UCSD-AML1 (cell line): Measurements from ENCODE around the gene NEURL1.

Experiments
- DNase-seq: peaks from one replicate; lab custom pipeline; 2025; ENCODE audit not compliant: unreplicated experiment; lab: John Stamatoyannopoulos, UW

Gene NEURL1

DNA sequence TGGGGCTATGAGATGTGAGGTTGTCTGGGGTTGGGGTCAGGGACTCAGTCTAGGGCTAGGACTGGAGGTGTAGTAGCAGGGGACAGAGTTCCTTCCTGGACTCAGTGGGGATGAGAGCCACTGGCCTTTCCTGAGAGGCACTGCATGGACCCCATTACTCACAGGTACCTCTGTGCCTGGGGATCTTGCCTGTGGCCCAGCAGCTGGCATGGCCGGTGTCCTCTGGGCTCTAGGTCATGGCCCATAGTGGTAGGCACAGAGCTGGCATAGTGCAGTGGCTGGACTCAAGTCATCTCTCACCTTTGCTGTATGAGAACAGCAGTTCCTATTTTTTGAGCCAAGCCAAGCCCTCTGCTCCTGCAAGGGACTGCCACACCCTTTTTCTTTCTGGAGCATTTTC, 51.9 kb downstream of the NEURL1 start:
- no peak for DNase-seq

DNA sequence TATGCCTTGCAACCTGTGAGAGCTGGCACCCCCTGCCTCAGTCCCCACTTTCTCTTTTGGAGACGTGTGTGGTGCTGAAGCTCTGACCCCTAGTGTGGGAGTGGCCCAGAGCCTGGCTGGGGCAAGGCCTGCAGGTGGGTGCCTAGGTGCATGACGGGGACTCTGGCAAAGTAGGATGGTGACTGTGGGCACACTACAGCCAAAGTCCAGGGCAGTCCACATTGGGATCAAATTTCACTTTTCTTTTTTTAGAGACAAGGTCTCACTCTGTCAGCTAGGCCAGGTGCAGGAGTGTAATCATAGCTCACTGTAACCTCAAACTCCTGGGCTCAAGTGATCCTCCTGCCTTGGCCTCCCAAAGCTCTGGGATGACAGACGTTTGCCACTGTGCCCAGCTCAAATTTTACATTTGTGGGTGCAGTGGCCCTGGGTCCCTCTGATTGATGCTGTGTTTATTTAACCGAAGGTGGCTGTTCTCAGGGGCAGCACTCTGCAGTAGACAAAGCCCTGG, 52.3 kb downstream of the NEURL1 start:
- no peak for DNase-seq

DNA sequence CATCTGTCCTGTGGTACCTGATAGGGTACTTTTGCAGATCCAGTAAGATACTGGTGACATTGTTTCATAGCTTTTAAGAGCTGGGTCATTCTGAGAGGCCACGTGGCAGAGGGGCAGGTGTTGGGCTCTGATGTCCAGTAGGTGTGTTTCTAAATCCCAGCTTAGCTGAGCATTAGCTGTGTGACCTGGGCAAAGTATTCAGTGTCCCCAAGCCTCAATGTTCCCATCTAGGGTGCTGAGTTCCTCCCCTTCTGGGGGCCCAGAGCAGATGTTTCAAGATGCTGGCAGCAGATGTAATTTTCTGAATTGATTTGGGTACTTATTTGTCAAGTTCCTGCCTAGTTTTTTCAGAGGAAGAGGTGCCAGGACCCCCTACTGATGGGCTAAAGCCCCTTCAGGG, 52.9 kb downstream of the NEURL1 start:
- no peak for DNase-seq

DNA sequence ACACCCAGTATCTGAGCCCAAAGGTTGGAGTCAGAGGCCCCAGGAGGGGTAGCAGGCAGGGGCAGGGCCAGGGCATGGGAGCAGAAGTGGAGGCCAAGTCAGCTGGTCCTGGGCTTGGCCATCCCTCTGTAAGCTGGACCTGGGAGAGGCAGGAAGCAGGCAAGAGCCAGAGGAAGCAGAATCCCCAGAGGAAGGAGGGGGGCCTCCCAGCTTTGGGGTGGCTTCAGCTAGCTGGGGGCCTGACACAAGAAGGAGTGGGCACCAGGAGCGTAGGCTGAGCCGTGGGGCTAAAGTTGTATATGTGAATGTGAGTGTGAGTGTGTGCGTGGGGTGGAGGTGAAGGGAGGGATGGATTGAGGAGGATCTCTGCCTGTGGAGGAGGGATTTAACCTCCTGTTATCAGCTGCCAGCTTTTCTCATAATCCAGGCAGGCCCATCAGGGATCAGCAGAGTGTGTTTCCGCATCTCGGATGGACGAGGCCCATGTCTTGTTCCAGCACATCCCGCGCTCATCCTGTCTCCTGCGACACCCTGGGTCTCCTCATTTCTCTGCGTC, 54.0 kb downstream of the NEURL1 start:
- DNase-seq: no peak

DNA sequence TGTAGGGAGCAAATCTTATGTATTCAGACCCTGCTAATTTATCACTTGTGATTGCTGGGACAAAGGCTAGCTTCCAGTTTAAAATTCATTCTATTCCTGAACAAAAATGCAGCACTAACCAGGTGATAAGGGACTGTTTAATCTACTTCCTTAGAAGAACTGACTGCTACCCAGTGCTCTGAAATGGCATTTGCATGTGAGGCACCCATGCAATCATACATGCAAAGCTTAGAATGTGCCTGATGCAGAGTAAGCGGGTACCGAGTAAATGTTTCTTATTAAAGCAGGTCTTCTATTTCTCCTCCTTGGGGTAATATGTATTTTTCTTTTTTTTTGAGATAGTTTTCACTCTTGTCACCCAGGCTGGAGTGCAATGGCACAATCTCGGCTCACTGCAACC, 54.5 kb downstream of the NEURL1 start:
- no peak for DNase-seq

DNA sequence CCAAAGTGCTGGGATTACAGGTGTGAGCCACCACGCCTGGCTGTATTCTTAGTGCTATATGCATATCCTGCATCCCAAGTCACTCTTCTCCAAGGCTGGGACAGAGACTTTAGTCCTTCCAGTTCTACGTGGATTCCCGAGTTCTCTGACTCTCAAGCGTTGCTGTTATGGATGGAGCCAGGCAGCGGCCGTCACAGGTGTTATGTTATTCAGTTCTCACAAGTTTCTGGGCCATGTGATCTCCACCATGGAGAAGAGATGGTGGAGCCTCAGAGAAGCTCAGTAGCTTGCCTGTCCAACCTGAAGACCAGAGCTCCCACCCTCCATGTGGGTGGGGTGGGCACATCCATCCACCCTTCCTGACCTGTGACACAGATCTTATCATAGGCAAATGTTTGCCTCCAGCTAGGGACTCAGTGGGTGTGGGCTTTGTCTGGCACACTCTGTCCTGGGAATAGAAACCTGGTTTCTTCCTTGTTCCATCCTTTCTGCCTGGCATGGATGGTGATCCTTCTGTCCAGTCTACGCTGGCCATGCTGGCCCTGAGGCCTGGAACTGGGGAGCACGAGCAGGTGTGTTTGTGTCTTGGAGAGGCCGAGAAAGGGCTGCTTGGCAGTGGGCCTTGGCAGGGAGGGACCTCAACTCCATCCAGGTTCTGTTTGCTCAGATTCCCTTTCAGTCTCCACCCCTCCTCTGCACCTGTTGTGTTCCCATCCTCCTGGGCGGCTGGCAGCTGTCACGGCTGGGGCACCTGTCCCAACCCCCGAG, 55.3 kb downstream of the NEURL1 start:
- no peak for DNase-seq

DNA sequence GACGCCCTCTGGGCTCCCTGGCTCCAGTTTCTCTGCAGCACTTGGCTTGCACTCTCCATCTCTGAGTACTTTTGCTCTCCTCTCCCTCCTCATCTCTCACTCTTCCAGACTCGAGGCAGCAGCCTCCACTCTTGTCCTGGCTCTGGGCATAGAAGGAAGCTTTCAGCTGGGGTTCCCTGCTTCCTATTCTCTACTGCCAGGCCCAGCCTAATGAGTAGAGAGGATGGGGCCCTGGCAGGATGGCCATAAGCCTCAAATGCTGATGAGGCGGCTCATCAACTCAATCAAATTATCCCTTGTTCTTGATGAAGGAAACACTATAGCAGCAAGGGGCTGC, 55.8 kb downstream of the NEURL1 start:
- no peak for DNase-seq

DNA sequence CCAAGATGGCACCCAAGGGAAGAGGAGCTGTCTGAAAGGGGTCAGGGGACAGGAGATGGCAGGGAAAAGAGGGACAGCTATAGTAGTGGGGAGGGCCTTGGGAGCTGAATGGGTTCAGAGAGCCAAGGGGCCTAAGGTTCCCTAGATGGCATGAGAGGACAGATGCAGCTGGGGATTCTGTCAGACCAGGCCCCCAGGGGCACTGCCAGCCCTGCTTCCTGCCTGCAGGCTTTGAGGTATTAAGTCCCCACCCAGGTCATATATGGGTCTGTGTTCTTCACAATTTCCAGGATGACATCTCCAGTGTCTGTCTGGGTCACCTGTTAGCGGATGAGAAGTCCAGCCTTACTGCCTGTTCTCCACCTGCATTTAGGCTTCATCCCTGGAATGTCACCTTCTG, 56.7 kb downstream of the NEURL1 start:
- DNase-seq: no peak

DNA sequence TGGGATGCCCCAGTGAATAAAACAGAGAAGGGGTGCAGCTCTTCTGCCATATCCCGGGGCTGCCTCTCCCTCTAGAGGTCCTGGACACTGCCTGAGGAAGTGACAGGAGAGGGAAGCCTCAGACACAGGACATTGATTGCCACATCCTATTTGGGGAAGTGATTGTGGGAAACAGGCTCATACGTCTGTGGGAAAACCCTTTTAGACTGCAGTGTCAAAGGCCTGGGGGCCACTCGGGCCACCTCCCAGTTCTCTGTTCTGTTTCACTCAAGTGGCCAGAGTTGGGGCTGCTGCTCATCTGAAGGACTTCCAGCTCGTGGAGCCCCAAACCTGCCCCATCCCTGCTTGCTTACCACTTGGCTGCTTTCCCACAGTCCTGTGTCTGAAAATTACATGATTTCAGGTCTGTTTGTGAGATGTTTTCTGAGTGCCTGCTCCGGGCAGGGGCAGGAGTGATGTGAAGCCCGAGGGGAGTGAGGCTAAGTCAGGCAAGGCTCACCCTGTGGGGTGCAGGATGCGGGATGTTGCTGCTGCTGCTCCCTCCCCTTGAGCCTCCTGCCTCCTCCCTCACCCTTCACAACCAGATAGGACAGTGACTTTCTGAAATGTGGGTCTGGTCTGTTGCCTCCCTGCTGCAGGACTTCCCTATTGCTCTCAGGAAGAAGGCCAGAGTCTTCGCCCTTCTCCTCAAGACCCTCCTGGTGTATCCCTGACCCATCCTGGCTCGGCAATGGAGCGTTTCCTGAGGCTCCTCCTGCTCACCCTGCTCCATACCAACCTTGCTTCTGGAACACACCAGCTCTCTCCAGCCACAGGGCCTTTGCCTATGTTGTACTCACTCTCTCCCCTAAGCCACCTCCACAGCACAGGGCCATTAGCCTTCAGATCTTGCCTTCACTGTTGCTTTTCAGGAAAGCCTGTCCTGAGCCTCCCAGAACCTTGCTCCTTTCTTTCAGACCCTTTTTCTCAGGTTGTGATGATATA, 58.4 kb downstream of the NEURL1 start:
- DNase-seq: no peak

DNA sequence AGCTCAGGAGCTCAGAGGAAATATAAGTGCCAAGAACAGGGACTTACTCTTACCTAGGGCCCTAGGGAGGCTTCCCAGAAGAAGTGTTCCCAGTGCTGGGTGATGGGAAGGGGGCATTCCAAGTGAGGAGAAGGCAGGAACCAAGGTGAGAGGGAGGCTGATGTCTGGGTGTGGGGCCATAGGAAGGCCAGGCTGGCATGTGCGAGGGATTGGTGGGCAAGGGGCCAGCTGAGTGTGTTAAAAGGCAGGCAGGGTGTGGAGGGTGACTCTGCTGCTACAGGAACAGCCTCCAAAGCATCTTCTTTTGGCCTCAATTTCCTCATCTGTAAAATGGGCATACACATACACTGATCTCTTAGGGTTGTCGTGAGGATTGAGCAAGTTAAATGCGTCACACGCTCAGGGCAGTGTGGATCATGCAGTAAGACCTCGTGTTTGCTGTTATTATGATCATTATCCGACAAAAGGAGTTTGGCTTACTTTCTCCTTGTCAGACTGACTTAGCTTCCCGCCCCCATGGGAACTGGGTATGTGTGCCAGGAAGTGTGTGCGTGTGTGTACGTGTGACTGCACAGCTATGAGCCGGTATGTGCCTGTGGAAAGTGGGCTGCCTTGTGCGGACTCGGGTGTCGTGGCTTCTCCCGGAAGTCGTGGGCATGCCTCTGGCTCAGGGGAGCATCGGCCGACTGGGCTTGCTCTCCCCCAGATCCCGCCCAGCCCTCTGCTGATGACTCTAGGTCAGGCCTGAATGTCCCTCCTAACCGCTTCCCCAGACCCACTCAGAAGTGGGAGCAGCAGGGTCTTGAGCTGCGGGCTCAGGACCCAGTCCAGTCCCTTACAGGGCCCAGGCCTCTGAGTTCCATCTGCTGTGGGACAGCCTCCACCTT, 59.6 kb downstream of the NEURL1 start:
- no peak for DNase-seq

DNA sequence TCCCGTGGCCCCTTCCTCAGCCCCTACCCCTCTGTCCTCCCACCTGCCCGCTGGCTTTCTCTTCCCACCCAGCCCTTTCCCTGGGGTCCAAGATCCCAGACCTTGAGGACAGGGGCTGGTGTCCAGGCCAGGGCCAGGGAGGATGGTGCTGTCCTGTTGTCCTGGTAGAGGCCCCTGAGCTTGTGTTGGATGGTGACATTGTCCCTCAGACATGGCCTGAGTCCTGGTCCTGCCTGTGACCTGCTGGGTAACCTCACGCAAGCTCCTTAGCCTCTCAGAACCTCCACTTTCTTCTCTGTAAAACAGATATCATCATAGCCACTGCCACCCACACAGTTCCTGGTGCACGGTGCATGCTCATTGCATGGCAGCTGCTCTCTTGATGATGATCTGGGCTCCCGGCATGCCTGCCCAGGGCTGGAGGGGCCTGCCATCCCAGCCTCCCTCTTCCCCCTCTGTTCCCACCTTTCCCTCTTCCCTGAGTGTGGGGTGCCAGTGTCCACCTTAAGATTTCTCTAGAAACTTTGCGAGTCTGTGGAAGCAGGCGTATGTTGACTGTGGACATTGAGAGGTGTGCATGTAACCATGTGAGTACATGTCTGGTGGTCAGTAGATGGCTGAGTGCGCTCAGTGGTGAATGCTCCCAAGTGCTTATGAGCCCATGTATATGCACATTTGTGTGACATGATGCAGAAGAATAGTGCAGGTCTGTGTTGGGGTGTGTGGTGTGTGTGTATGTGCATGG, 60.4 kb downstream of the NEURL1 start:
- DNase-seq: no peak

DNA sequence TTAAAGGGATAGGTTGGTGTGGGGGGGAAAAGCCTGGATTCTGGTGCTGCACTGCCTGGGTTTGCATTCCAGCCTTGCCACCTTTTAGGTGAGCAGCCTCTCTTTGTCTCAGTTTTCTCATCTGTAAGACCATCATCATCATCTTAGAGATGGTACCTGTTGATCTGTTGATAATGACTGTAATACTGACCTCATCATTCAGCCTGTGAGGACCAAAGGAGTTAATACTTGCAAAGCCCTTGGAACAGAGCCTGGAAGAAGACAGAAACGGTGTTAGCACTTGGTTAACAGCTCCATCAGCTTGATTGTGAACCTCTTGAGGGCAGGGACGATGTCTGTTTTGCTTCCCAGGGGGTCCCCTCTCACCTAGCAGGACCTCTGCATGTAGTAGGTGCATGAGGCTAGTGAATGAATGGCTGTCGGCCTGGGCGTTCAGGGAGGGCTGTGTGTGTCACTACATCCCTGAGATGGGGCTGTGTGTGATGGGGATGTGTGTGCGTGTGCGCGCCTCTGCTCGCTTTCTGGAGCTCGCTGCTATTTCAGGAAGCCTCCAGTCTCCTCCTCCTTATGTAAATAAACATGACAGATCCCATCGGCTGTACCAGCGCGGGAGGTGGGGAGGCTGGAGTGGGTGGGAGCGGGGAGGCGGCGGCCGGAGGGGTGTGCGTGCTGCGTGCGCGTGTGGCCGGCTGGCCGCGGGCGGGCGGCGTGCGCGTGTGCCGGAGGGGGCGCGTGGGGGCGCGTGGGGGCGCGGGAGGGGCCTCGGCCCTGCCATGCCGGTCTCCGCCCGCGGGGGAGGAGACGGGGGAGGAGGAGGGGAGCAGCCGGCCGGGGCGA, 61.2 kb downstream of the NEURL1 start:
- peak; percentile 35 for DNase-seq

DNA sequence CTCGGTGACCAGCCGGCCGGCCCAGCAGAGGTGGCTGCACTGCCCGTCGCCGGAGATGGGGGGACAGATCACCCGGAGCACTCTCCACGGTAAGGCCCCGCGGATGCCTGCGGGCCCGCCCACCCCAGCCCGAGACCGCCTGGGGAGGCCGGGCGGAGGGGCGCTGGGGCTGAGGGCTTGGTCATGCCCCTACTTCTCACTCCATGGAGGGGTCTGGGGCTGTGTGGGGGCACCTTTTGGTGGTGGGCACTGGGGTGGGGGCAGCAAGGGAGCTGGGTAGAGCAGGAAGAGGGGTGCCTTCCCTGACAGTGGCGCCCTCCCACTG, 61.8 kb downstream of the NEURL1 start:
- no peak for DNase-seq

DNA sequence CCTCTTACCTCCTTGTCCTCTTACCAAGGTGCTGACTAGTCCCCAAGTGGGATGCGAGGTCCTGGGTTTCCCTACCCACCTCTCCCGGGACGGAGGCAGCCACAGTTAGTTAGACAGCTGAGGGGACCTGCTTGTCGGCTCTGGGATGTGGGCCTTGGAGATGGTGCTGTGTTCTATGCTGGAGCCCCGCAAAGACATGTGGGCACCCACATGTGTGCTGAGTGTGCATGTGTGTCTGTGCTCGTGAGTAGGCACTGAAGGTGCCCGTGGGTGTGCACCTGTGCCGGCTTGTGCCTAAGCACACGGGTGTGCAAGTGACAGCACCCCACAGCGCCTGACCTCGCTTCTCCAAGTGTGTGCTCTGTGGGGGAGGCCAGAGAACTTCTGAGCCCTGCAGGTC, 62.2 kb downstream of the NEURL1 start:
- no peak for DNase-seq

DNA sequence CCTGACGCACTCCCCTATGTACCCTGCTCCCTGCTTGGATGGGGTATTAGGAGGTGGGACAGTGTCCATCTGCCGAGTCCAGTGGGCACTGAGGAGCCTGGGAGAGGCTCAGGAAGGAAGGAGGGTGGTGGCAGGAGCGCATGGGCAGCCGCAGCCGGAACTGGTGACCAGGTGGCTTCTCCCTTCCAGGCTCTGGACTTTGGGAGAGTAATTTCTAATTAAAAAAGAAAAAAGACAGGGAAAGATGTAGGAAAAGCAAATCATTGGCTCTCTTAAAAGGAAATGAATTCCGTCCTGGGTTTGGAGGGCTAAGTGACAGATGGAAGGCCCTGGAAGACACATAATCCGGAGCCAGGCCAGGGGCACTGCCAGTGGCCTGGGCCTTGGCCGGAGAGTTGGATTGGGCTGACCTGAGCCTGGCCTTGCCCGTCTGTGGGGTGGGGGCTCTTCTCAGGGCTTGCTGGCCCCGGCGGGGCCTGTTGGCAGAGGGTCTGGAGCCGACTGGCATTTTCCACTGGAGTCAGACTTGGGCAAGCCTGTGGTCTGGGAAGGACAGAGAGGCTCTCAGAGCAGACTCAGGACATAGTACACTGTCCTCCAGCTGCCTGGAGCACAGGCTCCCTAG, 63.0 kb downstream of the NEURL1 start:
- no peak for DNase-seq

DNA sequence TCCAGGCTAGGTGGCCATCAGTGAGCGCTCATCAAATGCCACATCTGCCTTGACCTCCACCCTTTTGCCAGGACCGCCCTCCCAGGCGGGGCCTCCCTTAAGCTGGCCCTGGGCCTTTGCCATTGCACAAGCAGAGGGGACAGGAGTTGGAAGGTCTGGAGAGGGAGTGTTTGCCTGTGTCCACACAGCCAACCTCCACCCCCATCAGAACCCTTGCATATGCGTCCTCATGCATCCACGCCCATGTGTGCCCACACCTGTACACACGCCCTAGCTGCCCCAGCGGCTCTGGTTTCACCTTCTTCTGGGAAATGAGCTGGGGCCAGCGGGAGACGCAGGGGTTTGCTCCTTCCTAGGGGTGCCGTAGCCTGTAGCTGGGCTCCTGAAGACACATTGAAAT, 64.0 kb downstream of the NEURL1 start:
- DNase-seq: no peak

DNA sequence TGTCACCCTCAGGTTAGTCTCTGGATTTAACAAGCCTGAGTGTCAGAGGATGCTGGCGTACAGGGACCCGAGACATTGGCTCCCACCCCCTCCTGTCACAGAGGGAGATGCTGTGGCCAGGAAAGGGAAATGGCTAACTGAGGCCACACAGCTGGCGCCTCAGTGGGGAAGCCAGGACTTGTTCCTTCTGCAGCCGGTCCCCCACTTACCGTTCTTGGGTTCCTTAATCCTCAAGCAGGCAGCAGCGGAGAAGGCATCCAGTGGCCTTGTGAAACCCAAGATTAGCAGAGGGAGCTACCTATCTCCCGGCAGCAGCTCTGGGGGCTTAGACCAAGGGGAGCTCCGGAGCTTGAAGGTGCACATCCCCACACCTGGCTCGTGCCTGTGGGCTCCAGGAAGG, 65.4 kb downstream of the NEURL1 start:
- peak; percentile 50 for DNase-seq

DNA sequence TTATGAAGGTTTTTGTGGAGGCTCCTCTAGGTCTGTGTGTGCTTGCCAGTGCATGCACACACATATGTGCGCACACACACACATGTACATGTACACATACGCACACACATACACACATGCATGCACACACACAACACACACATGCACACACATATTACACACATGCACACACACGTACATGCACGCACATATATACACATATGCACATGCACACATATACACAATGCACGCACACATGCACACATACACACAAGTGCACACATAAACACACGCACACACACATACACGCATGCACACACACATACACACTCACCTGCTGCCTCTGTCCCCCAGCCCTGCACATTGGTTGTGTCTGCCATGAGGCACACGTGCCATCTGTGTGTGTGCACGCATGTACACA, 66.3 kb downstream of the NEURL1 start:
- DNase-seq: no peak

DNA sequence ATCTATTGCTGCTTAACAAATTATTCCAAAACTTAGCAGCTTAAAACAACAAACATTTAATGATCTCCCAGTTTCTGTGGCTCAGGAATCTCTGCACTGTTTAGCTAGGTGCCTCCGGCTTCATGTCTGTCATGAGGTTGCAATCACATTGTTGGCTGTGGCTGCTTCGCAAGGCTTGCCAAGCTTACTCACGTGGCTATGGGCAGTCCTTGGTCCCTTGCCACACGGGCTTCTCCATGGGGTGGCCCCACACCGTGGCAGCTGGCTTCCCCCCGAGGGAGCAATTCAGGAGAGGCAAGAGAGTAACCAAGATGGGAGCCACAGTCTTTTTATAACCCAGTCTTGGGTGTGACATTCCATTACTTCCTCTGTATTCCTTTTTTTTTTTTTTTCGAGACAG, 67.4 kb downstream of the NEURL1 start:
- DNase-seq: no peak
